HG03442 (cell line): ENCODE data around the gene FHIT.
"Not testable (repeated sequence)": the region's sequence is repeated elsewhere in the genome, so short reads cannot be mapped to it uniquely, and the experiment has no call there.

Experiments used
- ATAC-seq: cut with Tn5 transposase; IDR thresholded peaks from one replicate; pipeline ENCODE4 v1.9.1; 2021; ENCODE audit warnings: mild to moderate bottlenecking, moderate library complexity; ENCODE audit not compliant: unreplicated experiment

FHIT gene

DNA sequence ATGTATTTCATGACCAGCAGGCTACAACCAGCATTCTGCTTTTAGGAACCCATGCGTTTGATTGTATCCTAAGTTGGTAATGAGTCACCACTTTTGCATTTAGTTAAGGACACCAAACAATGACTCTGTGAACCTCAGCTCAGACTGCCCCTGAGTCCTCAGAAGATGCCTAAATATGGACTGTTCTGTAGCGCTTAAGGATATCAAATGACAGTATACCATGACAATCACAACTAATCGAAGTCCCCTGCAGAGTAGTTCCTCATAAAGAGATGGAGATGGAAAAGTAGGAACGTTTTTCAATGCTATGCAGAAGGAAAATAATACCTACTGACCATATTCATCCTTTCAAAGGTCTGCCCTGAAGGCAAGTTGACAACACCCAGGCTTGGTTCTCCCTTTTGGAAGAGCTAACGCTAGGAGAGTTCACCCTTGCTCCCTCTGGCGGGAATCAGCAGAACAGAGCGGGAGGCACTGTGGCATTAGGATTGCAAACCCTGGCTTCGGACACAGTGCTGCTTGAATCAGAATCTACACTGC lies 508.6 kb downstream of the FHIT start:
- ATAC-seq = no peak

DNA sequence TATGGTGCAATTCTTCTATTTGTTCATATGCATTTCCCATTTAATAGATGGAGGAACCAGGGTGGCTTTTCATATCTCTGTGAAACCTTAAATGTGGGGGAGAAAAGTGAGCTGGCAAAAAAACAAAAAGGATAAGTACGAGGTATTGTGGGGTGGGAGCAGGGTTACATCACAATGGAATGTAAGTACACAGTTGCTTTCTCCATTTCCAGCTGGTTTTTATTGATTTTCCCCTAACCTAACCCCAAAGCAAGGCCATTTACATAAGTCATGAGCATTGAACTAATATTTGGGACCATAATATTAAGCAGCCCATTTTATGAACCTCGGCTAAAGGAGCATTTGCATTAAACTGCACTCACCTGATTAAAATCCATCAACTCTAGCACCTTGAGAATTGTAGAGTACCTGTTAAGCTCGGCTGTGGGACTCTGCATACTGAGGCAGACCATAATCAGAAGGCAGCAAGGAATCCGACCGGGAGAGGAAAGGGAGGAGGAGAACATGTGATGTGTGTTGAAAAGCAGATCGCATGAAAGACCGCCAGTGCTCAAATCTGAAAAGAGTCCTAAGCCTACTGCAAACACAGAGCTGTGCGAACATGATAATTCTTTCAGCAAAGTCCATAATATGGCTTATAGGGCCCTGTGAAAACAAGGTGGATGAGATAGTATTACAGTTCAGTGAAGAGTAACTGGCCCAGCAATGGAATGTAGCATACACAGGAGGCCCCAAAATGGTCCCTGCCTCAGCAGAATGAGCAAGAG lies 513.4 kb downstream of the FHIT start:
- ATAC-seq = no peak

DNA sequence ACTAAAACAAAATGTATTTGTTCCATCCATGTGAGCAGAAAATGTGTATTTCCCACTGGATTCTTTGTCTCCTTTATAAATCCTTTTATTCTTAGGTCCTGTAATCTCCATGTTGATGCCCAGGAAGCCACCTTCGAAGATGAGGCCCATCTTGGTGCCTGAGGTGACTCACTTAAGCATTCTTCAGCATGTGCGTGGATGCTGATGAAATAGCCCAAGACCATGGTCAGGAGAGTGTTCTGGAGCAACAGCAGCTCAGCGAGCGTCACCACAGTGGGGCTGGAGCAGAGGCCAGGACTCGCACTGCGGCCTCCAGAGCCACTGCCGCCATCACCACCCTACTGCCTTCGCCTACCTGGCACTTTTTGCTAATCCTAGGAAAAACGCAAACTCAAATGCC lies 520.9 kb downstream of the FHIT start:
- ATAC-seq = no peak

DNA sequence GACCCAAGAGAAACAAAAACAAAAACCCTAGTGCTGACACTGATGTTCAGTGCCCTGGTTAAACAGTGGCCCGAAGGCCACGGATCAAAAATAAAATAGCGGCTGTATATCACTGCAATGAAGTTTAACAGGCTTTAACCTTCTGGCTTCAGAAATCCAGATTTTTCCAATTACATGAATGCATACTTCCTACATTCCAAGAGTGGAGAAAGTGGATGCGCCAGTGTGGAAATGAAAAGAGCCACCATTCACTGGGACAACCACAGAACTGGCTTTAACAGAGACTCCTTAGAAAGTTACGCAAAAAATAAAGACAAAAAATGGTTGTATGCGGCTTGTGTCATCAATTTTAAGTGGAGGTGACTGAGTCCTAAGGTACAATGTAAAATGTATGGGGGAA lies 522.2 kb downstream of the FHIT start:
- ATAC-seq = no peak

DNA sequence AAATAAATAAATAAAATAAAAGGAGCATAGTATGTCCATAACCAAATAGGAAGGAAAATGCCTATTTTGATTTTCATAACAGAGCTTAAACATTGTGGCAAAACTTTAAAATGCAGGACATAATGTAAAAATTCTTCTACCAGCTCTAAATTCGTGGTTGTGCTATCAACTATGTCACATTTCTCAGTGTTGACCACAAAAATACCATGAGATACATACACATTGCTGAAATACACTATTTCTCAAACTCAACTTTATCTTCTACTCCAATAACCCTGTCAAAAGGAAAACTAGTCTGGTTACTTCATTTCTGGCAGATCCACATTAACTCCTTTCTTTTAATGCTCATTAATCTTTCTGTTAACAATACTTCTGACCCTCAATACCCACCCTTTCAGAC lies 523.2 kb downstream of the FHIT start:
- ATAC-seq = no peak

DNA sequence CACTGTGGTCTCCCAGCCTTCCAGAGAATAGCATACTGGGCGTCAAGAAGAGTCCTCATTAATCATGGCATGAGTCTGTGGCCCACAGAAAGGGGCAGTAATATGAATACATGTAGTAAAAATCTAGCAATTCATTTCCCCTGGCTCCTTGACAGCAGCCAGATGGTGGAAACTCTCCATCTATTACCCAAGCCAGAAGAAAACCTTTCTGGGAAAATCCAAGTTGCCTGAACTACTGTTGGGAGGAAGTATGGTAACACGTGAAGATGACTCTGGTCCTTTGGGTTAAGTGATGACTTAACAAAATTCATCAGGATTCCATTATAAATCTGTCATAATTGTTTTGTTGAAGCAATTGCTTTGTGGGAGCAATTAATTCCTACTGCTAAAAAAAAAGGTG lies 530.5 kb downstream of the FHIT start:
- no peak for ATAC-seq

DNA sequence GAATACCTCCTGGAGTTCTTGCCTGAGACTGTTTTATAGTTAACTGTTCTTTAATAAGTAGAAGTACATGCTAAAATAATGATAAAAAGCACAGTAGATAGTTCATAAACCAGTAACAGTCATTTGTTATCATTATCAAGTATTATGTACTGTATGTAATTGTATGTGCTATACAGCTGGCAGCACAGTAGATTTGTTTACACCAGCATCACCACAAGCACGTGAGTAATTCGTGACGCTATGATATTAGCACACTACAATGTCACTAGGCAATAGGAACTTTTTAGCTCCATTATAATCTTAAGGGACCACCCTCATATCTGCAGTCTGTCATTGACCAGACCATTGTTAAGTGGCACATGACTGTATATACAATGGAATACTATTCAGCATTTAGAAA lies 534.7 kb downstream of the FHIT start:
- ATAC-seq = no peak

DNA sequence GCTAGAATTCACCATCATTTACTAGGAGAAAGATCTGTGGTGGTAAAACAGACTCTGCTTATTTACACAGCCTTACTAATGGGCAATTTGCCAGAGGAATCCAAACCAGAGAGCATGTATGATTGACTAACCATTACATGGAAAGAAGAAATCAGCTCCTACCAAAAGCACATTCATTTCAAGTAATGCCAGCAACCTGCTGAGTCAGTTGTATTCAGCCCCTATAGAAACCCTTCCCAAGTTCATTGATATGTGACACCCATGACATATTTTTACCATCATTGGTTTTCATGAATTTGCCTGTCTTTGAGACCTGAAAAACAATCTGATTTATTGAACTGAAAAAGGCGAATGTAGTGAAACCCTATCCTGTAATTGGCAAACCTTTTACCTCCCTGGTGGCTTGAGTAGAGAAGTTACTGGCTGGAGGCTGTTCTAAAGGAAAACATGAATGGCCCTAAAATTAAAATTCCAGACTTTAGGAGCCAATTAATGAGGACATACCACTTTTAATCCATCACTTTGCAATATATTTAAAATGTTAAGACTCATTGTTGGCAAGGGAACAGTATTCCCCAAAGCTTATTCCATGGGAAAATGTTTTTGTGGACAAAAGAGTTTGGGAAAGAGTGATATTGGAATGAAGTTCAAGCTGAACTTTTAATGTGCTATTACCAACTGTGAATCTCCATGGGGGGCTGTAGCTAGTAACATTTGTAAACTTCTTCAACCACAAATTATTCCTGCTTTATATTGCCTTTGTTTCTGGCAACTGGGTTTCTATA lies 542.9 kb downstream of the FHIT start:
- ATAC-seq = no peak

DNA sequence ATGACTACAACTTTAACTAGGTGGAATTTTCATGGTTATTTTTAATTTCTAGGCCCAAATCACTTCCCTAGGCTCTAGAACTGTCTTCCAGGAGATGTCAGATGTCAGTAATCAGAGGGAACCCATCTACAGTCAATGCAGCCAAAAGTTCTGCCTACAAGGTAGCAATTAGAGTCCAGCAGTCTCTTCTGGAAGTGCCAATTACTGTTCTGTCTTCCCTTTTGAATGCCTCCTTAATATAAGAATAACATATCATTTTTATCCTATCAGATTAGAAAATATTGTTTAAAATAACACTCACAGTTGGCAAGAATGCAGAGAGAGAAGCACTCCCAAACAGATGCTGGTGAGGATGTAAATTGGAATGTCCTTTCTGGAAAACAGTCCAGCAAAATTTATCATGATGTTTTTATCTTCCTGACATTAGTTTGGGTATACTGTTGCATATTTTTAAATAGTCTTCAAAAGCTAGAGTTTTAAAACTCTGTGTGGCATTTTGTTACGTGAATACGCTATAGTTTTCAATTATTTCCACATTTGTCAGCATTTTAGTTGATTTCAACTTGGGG lies 543.7 kb downstream of the FHIT start:
- ATAC-seq = no peak

DNA sequence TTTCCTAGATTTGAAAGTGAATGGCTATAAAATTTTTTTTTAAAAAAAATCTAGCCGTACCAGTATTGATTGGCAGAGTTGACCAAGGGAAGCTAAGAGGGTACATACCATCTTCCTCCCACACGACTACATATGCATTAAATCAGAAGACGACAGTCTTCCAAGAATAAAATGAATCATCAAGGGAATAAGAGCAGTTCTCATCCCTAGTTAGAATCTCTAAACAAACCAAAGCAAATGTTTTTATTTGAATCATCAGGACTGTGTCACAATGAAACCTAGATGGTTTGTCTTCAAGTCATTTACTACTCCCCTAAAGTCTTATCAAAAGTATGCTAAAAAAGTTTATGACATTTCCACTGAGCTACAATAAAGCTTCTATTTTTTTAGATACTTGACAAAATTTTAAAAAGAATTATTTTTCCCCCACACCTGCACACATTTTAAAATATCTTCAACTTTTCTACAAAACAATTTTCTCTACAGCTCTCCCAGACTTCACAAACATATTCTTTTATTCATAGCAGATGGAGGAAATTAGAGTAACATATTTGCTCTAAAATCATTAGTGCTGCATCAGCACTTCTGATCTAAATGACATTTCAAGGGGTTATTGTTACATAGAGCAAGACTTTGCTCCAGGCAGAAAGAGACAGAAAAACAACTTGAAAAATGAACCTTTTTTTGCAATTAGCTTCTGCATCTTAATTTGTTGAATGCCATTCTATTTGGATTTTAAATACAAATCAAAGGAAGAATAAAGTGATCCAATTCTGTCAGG lies 547.1 kb downstream of the FHIT start:
- no peak for ATAC-seq

DNA sequence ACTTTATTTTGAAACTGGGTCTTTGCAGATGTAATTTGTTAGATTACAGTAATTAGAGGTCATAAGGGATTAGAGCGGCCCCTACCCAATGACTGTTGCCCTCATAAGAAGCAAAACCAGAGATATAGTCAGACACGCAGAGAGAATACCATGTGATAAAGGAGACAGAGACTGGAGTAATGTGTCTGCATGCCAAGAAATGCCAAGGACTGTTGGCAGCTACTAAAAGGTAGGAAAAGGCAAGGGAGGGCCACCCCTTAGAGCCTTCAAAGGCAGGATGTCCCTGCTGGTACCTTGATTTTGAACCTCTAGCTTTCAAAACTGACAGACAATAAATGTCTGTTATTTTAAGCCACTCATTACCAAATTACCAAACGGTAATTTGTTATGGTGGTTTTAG lies 548.2 kb downstream of the FHIT start:
- ATAC-seq = no peak

DNA sequence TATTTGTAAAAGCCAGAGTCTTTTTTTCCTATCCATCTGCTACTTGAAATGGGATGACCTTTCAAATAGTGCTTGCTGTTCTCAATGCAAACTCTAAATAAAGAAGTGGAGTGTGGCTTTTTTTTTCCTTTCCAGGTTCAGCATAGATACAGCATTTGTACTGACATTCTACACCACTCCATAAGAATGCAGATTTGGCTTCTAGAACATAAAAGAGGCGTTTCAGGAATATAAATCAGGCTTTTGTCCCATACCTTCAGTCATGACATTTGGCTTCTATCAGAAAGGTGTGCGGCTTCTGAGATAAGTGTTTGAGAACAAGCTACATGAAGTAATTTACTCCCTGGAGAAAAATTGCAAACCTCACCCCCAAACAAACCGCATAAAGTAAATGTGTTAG lies 553.1 kb downstream of the FHIT start:
- ATAC-seq = no peak

DNA sequence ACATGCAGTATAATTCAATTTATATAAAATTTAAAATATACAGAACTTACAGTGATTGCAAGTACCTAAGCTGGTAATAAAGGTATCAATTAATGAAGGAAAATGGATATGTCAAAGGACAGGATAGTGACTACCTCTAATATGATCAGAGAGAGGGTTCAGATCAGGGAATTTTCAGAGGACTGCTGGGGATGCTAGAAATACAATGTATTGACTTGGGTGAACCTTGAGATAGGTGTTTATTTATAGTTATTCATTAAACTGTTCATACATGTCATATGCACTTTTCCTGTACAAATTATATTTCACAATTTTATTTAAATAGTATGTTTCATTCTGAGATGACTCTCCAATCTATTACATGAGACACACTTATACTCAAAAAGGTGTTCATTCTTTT lies 554.1 kb downstream of the FHIT start:
- ATAC-seq = no peak

DNA sequence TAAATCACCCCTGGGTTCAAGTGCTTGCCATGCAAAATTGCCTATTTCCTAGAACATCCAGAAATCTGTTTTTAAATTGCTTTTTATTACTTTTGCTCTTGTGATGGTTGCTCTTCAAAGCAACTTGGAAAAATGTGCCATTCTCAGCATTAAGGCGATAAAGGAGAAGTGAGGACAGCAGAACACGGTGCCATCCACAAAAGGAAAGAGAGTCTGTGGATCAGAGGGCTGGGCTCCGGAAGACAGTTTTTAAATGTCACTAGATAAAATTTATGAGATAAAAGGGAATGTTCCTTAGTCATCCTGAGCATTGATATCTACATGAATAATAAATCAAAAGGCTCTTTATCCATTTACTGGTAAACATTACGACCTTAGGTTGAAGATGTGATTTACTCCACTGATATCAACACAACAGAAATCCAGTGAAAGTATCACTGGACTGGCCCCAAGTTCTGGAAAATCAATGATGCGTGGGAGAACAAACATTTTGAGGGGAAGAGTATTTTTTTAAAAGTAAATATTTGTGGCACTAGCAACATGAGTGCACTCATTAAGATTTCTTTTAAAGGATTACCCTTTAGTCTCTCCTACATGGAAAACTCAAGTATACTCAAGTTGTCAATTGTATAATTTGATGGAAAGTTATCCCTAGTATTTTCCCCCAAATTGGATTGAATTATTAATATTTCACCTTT lies 554.7 kb downstream of the FHIT start:
- ATAC-seq = no peak

DNA sequence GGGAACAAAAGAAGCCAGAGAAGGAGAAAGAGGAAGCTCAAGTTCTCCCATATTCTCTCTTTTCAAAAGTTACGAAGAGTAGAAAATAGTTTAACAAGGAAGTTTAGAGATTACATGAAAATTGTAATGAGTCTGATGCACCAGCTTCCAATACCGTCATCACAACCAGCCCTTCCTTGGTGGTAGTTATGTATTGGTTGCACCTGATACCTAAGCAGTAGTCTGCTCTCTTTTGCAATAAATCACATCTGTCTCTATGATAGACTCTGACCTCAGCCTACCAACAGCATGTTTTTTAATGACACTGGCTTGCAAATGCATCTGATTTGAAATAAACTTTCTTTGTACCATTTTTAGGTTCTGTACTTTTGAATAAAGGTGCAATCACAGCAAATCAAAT lies 575.8 kb downstream of the FHIT start:
- no peak for ATAC-seq

DNA sequence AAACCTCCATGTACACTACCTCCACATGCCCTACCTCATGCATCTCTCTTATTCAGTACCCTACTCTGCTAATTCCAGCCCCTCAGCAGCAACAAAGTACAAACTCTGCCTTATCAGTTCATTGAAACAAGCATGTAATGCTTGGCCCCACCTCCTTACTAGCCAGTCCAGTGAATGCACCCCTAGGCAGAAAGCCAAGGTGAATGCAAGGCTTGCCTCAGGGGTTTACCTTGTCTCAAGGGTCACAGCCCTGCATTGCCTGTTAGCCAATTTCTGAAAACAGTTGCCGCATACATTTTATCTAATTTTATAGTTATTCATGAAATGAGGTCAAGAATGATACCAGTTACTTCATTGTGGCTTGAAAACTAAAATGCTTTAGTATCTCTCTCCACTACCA lies 576.4 kb downstream of the FHIT start:
- no peak for ATAC-seq

DNA sequence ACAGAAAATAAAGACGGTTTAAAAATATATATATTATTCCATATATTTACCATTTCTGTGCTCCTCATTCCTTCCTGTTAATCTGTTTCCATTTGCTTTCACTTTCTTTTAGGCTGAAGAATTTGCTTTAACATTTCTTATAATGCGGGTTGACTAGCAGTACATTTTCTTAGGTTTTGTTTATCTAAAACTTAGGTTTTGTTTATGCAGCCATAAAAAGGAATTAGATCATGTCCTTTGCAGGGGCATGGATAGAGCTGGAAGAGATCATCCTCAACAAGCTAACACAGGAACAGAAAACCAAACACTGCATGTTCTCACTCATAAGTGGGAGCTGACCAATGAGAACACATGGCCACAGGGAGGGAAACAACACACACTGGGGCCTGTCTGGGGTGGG lies 578.1 kb downstream of the FHIT start:
- no peak for ATAC-seq

DNA sequence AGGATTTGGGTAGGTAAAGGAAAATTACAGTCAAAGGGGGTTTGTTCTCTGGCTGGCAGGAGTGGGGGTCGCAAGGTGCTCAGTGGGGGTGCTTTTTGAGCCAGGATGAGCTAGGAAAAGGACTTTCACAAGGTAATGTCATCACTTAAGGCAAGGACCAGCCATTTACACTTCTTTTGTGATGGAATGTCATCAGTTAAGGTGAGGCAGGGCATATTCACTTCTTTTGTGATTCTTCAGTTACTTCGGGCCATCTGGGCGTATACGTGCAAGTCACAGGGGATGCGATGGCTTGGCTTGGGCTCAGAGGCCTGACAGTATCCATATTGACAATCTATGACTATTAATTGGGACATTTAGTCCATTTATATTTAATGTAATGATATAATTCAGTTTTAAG lies 578.9 kb downstream of the FHIT start:
- ATAC-seq = not testable (repeated sequence)

DNA sequence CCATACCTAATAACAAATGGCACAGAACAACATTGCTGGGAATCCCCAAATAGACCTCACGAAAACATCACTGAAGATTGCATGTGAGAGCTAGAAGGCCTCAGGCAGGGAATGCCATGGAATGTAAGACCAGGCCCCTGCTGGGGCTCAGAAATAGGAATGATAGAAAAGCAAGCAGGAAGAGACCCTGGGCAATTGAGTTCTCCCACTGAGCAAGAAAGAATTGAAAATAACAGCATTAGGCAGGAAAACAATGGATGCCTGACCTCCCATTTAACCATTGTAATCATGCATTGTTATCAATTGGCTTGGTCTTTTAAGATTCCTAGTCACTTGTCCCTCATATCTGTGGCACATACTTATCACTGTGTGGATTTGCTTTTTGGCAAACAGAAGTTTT lies 581.6 kb downstream of the FHIT start:
- no peak for ATAC-seq

DNA sequence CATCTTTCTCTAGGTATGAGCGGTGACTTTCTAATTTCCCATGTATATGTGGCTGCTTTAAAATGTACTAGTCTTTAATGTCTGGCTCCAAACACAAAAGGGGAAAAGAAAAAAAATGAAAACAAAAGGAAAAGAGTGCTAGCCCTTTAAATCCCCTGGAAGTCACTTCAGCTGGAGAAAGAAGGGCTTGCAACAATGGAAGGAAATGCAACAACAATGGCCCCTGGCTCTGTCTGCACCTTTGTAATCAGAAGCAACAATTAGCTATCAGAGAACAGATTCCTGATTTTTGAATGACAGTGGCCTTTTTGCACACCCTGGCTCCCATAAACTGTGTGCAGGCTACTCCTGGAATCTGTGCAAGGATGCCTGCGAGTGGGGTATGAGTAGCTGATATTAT lies 591.2 kb downstream of the FHIT start:
- no peak for ATAC-seq

DNA sequence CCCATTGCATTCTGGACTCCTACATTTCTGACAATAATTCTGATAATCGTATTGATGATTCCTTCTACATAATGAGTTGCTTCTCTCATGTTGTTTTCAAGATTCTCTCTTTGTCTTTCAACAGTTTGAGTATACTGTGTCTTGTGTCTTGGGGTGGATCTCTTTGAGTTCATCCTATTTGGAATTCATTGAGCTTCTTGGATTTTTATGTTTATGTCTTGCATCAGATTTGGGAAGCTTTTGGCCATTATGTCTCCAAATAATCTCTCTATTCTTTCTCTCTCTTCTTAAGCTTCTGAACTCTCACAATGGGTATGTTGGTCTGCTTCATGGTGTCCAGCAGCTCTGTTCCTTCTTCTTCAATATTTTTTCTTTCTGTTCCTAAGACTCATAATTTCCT lies 592.2 kb downstream of the FHIT start:
- no peak for ATAC-seq
